GM18507 (cell line): ENCODE data around the gene ITM2C.

Experiments
- DNase-seq: peaks from one replicate; pipeline ENCODE4 v3.0.0; 2011; ENCODE audit warnings: low read depth; ENCODE audit not compliant: insufficient read length; ENCODE audit errors: extremely low spot score
- FAIRE-seq: peaks from 2 replicates; lab custom pipeline; 2011; peaks lifted over from hg19 to GRCh38; lab: Jason Lieb, UNC

ITM2C gene

GRCh38 chr2:230849633-230850357 is 14.9 kb upstream of the ITM2C start:
- FAIRE-seq: peak; percentile 42
- DNase-seq: no peak

- FAIRE-seq (no peak), DNase-seq (no peak)
These were observed 14.4 kb upstream of the ITM2C start for GRCh38 chr2:230850358-230850658.

- FAIRE-seq: no peak
- no peak for DNase-seq
These were observed 12.6 kb upstream of the ITM2C start for GRCh38 chr2:230852113-230852512.

- FAIRE-seq: peak; percentile 15
- DNase-seq: no peak
These were observed 3.0 kb upstream of the ITM2C start for GRCh38 chr2:230861552-230862255.

GRCh38 chr2:230862292-230862691 is 2.5 kb upstream of the ITM2C start:
- DNase-seq: no peak
- no peak for FAIRE-seq

GRCh38 chr2:230863031-230863430 is 1.7 kb upstream of the ITM2C start:
- DNase-seq (no peak), FAIRE-seq (no peak)

GRCh38 chr2:230863442-230864121 is 1.2 kb upstream of the ITM2C start:
- no peak for FAIRE-seq
- DNase-seq: no peak

- DNase-seq: no peak
- FAIRE-seq: no peak
These were observed 579 bp upstream of the ITM2C start for GRCh38 chr2:230864122-230864604.

- FAIRE-seq (peak; percentile 38), DNase-seq (no peak)
These were observed 594 bp downstream of the ITM2C start for GRCh38 chr2:230865307-230865765.

GRCh38 chr2:230865766-230866755 is 1.3 kb downstream of the ITM2C start:
- FAIRE-seq: peak; percentile 39
- no peak for DNase-seq

- FAIRE-seq: peak; percentile 57
- DNase-seq: no peak
These were observed 2.2 kb downstream of the ITM2C start for GRCh38 chr2:230866756-230867523.

- DNase-seq (no peak), FAIRE-seq (no peak)
These were observed 3.6 kb downstream of the ITM2C start for GRCh38 chr2:230868161-230868946.

GRCh38 chr2:230868947-230869913 is 4.5 kb downstream of the ITM2C start:
- FAIRE-seq (no peak), DNase-seq (no peak)

- no peak for DNase-seq
- FAIRE-seq: no peak
These were observed 5.3 kb downstream of the ITM2C start for GRCh38 chr2:230869914-230870543.

- FAIRE-seq (no peak), DNase-seq (no peak)
These were observed 6.0 kb downstream of the ITM2C start for GRCh38 chr2:230870544-230871360.
